PC-9 (cell line): ENCODE measurements around the gene ORAI3. TPM values are rescaled to one million over a fixed set of nuclear protein-coding genes. Genes with fewer than 3 reads are reported as not detected.

Experiments
- BruUV-seq: library from RNA; stranded (reverse); fragments of 400-500 nt; replicated peaks from 2 replicates; lab custom pipeline; 2021; lab: Mats Ljungman, UMichigan
- CTCF ChIA-PET: fragments of 300-600 bp; sonication (Branson Sonifier 250); formaldehyde crosslinking; loops from one replicate; lab custom pipeline; 2022; ENCODE audit warnings: antibody characterized with exemption; lab: Charles Lee
- POLR2A ChIA-PET: fragments of 300-600 bp; sonication (Branson Sonifier 250); formaldehyde crosslinking; loops from one replicate; lab custom pipeline; 2022; ENCODE audit warnings: antibody characterized with exemption; ENCODE audit not compliant: unreplicated experiment; lab: Charles Lee
- DNase-seq, 2 experiments: peaks; one replicate each; pipeline versions ENCODE4 v3.0.0 to v3.0.0-alpha.2; 2015 to 2022; ENCODE audit warnings: mixed read lengths in 1 of 2
- H2AFZ ChIP-seq: fragments of 200-600 bp; sonication (generic); 2 replicates; pipeline ENCODE4 v1.8.1; 2017; ENCODE audit warnings: antibody characterized with exemption
- H3F3A ChIP-seq: fragments of 200-600 bp; sonication (generic); 2 replicates; pipeline ENCODE4 v1.8.1; 2017; ENCODE audit warnings: antibody characterized with exemption, mild to moderate bottlenecking, low read depth; ENCODE audit not compliant: insufficient read depth
- H3K27ac ChIP-seq: fragments of 200-600 bp; sonication (generic); 2 replicates; pipeline ENCODE4 v1.6.1; 2016; ENCODE audit warnings: mixed run types
- H3K27me3 ChIP-seq: fragments of 200-600 bp; sonication (generic); 2 replicates; pipeline ENCODE4 v1.6.1; 2016; ENCODE audit warnings: low read depth, mixed run types; ENCODE audit not compliant: insufficient read depth
- H3K36me3 ChIP-seq: fragments of 200-600 bp; sonication (generic); 2 replicates; pipeline ENCODE4 v1.6.1; 2016; ENCODE audit warnings: low read depth, mixed run types
- H3K4me1 ChIP-seq: fragments of 200-600 bp; sonication (generic); replicated peaks from 2 replicates; pipeline ENCODE4 v1.6.1; 2016; ENCODE audit warnings: mixed run types; ENCODE audit not compliant: insufficient read depth
- H3K4me2 ChIP-seq: fragments of 200-600 bp; sonication (generic); 2 replicates; pipeline ENCODE4 v1.6.1; 2017; ENCODE audit warnings: mixed run types
- H3K4me3 ChIP-seq: fragments of 200-600 bp; sonication (generic); 2 replicates; pipeline ENCODE4 v1.6.1; 2016; ENCODE audit warnings: mixed run types
- H3K79me2 ChIP-seq: fragments of 200-600 bp; sonication (generic); 2 replicates; pipeline ENCODE4 v1.6.1; 2017; ENCODE audit warnings: low read depth, mixed run types
- H3K9me2 ChIP-seq: fragments of 200-600 bp; sonication (generic); 2 replicates; pipeline ENCODE4 v1.8.1; 2017; ENCODE audit warnings: mild to moderate bottlenecking; ENCODE audit not compliant: insufficient read depth
- H3K9me3 ChIP-seq: fragments of 200-600 bp; sonication (generic); 2 replicates; pipeline ENCODE4 v1.8.1; 2016; ENCODE audit warnings: low read depth; ENCODE audit not compliant: insufficient read depth
- H4K20me1 ChIP-seq: fragments of 200-600 bp; sonication (generic); 2 replicates; pipeline ENCODE4 v1.8.1; 2017; ENCODE audit not compliant: insufficient read depth
- CTCF ChIP-seq: fragments of 200-600 bp; sonication (generic); conservative IDR thresholded peaks from 2 replicates; pipeline ENCODE4 v1.6.1; 2017; ENCODE audit warnings: mixed run types, antibody characterized with exemption, mild to moderate bottlenecking, moderate library complexity
- EZH2 ChIP-seq: fragments of 200-600 bp; sonication (generic); IDR thresholded peaks from 2 replicates; pipeline ENCODE4 v1.8.0; 2017; ENCODE audit warnings: antibody characterized with exemption, low read depth
- intact Hi-C: fragments of 100-400 bp; cut with micrococcal nuclease; formaldehyde crosslinking; loops from one replicate; pipeline ENCODE4 v1.10.0; 2022; ENCODE audit not compliant: unreplicated experiment
- total RNA-seq: library from RNA; stranded (reverse); gene quantifications from 2 replicates; pipeline ENCODE4 v1.2.3, GENCODE V29; 2021

The ORAI3 gene
- total RNA-seq, 1 experiment from 2014 or later, result 43.5 TPM

GRCh38 chr16:30992931-30993816 lies 44.3 kb downstream of the ORAI3 start:
- BruUV-seq, result no TSS peak
- Histone ChIP-seq H2AFZ (no peak overlapping the region), H3K79me2 (no peaks in the 10 kb centered on the region), H3K4me3 (no peak overlapping the region), H4K20me1 (no peaks in the 10 kb centered on the region), H3F3A (peaks cover 24% of the 10 kb centered on the region), H3K27me3 (no peaks in the 10 kb centered on the region), H3K36me3 (no peaks in the 10 kb centered on the region), H3K27ac (no peak overlapping the region), H3K9me3 (no peaks in the 10 kb centered on the region), H3K4me1 (peaks cover 9% of the 10 kb centered on the region), H3K9me2 (no peaks in the 10 kb centered on the region), H3K4me2 (no peak overlapping the region)
- ChIA-PET POLR2A (no interaction called here), CTCF (no interaction called here)
- intact Hi-C loops, result no loop called here
- peak in 1 of 2 experiments; percentile 21 for DNase-seq
- TF ChIP-seq CTCF (no peak), EZH2 (no peak)

DNA sequence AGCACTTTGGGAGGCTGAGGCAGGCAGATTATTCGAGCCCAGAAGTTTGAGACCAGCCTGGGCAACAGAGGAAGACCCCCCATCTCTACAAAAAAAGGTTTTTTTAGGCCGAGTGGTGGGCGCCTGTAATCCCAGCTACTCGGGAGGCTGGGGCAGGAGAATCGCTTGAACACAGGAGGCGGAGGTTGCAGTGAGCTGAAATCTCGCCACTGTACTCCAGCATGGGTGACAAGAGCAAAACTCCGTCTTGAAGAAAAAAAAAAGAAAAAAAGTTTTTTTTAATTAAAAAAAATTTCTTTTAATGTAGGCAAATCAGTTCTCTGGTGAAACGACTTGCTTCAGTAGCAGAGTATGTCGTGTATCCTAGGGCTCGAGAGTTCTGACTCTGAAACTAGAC lies 47.1 kb downstream of the ORAI3 start:
- no peak overlapping the region for H2AFZ ChIP-seq
- no peaks in the 10 kb centered on the region for H3K36me3 ChIP-seq
- POLR2A ChIA-PET, result no interaction called here
- DNase-seq, result no peak
- no peak for TF ChIP-seq EZH2
- no peak for TF ChIP-seq CTCF
- H3K27me3 ChIP-seq, result no peaks in the 10 kb centered on the region
- no peak overlapping the region; the same call in 1 of the 2 replicates for H3K4me3 ChIP-seq
- no TSS peak for BruUV-seq
- no peaks in the 10 kb centered on the region for H3K9me2 ChIP-seq
- peaks cover 24% of the 10 kb centered on the region for H3K4me1 ChIP-seq
- H3K27ac ChIP-seq, result no peak overlapping the region
- H3K79me2 ChIP-seq, result no peaks in the 10 kb centered on the region
- H3F3A ChIP-seq, result peaks cover 41% of the 10 kb centered on the region
- intact Hi-C loops, result no loop called here
- H4K20me1 ChIP-seq, result no peaks in the 10 kb centered on the region
- H3K4me2 ChIP-seq, result no peak overlapping the region
- CTCF ChIA-PET, result no interaction called here
- no peaks in the 10 kb centered on the region for H3K9me3 ChIP-seq

GRCh38 chr16:30996324-30996984 lies 47.6 kb downstream of the ORAI3 start:
- intact Hi-C loops, result no loop called here
- H3K9me3 ChIP-seq, result no peaks in the 10 kb centered on the region
- H3K4me3 ChIP-seq, result peak overlapping the region; percentile 67
- no peaks in the 10 kb centered on the region for H3K9me2 ChIP-seq
- no peaks in the 10 kb centered on the region for H4K20me1 ChIP-seq
- ChIA-PET CTCF (interaction anchor here (0.6 to 0.8 kb wide), 2 partner anchors 9 to 10 kb away, joined by 3 to 5 read pairs; no protein-coding TSS in a partner anchor), POLR2A (interaction anchor here (0.6 to 1.0 kb wide), 3 partner anchors 37 to 390 kb away, joined by 3 to 29 read pairs (median 5); partner anchors contain the start of gene STX4)
- H3K27ac ChIP-seq, result no peak overlapping the region
- H3K36me3 ChIP-seq, result no peaks in the 10 kb centered on the region
- no peaks in the 10 kb centered on the region for H3K79me2 ChIP-seq
- peaks cover 41% of the 10 kb centered on the region for H3F3A ChIP-seq
- peaks cover 24% of the 10 kb centered on the region for H3K4me1 ChIP-seq
- peak in 1 of 2 experiments; percentile 31 for DNase-seq
- no peaks in the 10 kb centered on the region for H3K27me3 ChIP-seq
- peak overlapping the region; percentile 98 for H3K4me2 ChIP-seq
- TF ChIP-seq CTCF, result no peak
- TF ChIP-seq EZH2, result no peak
- TSS peak; percentile 54 for BruUV-seq
- H2AFZ ChIP-seq, result peak overlapping the region; percentile 80
